Fibroblast of skin of right biceps (primary cell): ENCODE data around the gene TFF1.

ENCODE experiments used
- DNase-seq: peaks from one replicate; pipeline ENCODE4 v3.0.0-alpha.2; 2013

Gene TFF1

DNA sequence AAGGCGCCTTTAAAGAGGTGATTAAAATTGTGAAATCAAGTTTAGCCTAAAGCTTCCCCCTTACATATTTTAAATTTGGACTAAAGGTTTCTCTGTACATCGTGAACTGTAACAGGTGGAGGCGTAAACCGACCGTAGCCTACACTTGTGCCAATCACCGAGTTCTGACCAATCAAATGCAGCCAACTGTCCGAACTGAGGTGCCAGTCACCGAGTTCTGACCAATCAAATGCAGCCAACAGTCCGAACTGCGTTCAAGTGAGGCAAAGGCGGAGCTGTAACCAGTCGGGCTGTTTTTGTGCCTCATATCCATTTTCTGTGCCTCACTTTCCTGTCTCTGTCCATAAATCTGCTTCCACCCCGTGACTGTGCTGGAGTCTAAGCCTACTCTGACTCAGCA, 7.4 kb downstream of the TFF1 start:
- DNase-seq = no peak

- no peak for DNase-seq
Measured at GRCh38 chr21:42358261-42358660, 8.1 kb downstream of the TFF1 start.

GRCh38 chr21:42357307-42357706, 9.0 kb downstream of the TFF1 start:
- DNase-seq = no peak

- no peak for DNase-seq
Measured at GRCh38 chr21:42356650-42357049, 9.7 kb downstream of the TFF1 start.

GRCh38 chr21:42356046-42356445, 10.3 kb downstream of the TFF1 start:
- DNase-seq = no peak

- no peak for DNase-seq
Measured at GRCh38 chr21:42353623-42354022, 12.7 kb downstream of the TFF1 start.

- no peak for DNase-seq
Measured at GRCh38 chr21:42352441-42353095, 13.8 kb downstream of the TFF1 start.

DNA sequence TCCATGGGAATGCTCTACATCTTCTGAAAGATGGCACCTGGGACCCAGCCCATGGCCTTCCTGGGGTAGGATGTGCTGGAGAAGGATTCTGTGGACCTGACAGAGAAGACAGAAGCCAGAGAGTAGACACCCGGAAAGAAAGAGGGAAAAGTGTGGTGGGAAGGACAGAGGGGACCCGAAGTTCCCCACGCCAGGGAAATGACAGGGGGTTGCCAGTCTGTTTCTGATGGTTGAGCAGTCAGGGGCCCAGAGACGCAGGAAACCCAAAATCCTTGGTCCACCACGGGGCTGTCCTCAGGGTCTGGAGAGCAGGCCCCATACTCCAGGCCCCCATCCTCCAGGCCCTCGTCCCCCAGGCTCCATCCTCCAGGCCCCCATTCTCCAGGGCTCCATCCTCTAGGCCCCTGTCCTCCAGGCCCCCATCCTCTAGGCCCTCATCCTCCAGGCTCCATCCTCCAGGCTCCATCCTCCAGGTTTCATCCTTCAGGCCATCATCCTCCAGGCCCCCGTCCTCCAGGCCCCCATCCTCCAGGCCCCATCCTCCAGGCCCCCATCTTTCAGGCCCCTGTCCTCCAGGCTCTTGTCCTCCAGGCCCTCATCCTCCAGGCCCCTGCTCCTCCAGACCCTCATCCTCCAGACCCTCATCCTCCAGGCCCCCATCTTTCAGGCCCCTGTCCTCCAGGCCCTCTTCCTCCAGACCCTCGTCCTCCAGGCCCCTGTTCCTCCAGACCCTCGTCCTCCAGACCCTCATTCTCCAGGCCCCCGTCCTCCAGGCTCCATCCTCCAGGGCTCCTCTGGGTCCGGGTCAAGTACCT, 14.5 kb downstream of the TFF1 start:
- DNase-seq = no peak

DNA sequence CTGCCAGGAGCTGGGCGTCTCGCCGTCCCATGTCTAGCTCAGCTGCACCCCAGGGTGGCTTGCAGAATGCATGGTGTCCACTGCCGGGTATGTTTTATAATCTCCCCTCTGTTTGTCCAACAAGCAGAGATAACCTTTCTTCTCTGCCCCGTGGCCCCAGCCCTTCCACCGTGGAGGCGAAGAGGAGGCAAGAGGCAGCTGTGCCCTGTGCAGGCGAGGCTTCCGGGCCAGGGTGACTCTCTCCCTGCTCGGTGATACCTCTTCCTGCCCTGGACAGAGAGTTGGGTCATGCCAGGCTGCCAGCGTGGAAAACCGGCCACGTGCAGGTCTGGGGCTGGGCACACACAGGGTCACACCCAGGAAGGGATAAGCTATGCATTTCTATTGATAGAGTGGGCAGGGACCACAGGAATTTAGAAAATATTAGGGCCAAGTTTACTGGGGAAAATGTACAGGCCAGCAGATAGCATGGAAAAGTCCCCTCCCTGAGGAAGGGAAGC, 15.4 kb downstream of the TFF1 start, which contains the start of gene TFF2:
TFF2 (minus strand) TSS at position 68 of the 500 bp plus-strand sequence; CDS start at position 31, 37 bp downstream.
- no peak for DNase-seq

DNA sequence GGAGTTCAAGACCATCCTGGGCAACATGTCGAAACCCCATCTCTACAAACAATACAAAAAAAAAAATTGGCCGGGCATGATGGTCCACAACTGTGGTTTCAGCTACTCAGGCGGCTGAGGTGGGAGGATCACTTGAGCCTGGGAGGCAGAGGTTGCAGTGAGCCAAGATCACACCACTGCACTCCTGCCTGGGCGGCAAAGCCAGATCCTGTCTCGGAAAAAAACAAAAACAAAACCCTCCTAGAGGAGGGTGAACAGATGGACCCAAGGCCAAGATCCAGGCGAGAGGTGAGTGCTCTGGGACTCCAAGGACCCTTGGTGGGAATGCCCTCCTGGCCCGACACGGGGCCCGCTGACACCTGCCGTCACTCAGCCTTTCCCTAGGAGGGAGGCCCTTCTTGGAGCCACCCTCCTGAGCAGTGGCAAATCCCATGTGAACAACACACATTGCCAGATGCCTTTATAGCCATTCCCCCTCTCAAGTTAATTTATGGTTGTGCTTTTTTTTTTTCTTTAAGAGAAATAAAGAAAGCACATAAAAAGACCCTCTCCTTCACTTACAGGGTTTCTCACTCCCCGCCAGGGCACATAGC, 15.9 kb downstream of the TFF1 start:
- no peak for DNase-seq

DNA sequence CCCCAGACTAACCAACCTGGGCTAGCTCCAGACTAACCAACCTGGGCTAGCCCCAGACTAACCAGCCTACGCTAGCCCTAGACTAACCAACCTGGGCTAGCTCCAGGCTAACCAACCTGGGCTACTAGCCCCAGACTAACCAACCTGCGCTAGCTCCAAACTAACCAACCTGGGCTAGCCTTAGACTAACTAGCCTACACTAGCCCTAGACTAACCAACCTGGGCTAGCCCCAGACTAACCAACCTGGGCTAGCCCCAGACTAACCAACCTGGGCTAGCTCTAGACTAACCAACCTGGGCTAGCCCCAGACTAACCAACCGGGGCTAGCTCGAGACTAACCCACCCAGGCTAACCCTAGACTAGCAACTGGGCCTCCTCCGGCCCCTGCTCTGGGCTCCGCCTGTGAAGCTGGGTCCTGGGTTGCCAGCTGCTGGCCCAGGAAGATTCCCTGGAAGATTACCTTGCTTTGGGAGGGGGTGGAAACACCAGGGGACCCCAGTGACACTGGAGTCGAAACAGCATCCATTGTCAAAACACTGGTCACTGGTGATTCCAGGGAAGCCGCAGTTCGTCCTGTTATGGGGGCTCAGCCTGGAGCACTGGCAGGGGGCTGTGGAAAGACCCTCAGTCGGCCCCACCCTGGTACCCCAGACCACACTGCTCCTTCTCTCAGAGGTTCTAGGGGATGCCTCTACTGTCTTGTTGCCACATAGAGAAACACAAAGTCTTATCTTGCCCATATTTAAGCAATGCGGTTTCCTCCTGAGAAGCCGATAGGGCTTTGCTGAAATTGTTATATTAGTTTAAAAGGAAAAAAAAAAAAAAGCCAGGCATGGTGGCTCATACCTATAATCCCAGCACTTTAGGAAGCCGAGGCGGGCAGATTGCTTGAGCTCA, 16.7 kb downstream of the TFF1 start:
- no peak for DNase-seq

- DNase-seq = no peak
Measured at GRCh38 chr21:42348762-42349161, 17.6 kb downstream of the TFF1 start.

DNA sequence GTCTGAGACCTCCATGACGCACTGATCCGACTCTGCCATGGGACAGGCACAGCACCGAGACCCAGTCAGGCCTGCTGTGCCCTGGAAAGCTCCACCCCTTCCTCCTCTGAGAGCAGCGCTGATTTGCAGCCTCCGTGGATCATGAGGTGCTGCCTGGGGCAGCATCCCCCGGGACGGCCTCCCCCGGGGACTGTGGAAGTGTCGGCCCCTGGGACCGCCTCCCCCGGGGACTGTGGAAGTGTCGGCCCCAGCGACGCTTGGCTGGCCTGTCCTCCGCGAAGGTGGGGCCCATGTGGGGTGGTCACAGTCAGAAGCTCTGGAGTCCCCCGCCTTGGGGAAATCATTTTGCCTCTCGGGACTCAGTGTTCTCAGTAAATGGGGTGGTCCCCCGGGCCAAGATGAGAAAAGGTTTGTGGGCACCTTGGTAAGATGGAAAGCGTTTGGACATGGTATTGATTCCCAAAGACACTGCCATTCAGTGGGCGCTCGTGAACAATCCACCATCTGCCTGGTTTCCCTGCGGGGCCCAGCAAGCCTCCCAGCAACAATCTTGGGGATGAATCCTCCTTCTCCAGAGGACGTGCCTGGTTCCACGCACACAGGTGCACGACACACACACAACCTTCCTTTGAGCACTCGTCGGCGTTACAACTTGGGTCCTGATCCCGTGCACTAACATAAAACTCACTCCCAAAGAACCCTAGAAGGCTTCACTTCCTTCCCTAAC, 18.6 kb downstream of the TFF1 start:
- DNase-seq = no peak

- no peak for DNase-seq
Measured at GRCh38 chr21:42346866-42347600, 19.3 kb downstream of the TFF1 start.

GRCh38 chr21:42346441-42346840, 19.9 kb downstream of the TFF1 start:
- no peak for DNase-seq

GRCh38 chr21:42344631-42345030, 21.7 kb downstream of the TFF1 start:
- DNase-seq = no peak

GRCh38 chr21:42343963-42344510, 22.3 kb downstream of the TFF1 start:
- DNase-seq = no peak

GRCh38 chr21:42343556-42343955, 22.8 kb downstream of the TFF1 start:
- no peak for DNase-seq

- DNase-seq = no peak
Measured at GRCh38 chr21:42343101-42343500, 23.2 kb downstream of the TFF1 start.

GRCh38 chr21:42341776-42342542, 24.4 kb downstream of the TFF1 start:
- no peak for DNase-seq
